ENCODE data around the gene FRMD4A. TPM values are rescaled to one million over a fixed set of nuclear protein-coding genes. Genes with fewer than 3 reads are reported as not detected.

The FRMD4A gene
- total and polyA plus RNA-seq, 7 donors = 2.9 to 9.1 (median 6.2) TPM

DNA sequence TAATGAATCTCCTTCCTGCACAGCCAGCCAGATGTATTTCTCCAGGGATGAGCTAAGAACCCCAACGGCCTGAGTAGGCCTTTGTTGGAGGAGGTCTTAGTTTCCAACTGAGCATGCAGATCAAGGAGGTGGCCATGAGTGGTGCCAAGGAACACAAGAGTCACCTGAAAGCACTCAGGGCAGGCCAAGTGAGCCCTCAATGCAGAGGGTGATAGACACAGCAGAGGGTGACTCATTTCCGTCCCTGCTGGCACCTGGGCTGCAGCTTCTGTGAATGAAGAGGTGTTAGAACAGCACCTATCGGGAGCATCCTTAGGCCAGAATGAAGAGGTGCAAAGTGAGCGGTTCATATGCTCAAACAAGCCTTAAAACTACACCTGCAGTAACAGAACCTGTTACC is 211.8 kb downstream of the FRMD4A start:
- H3K9me3 ChIP-seq = no peaks in the 10 kb centered on the region
- DNase-seq (no peak), ATAC-seq (no peak)
- no peak for TF ChIP-seq CTCF (IDR thresholded peaks at IDR 0.05)
- no peak overlapping the region for H3K27ac ChIP-seq
- H3K27me3 ChIP-seq (ENCODE audit: insufficient read depth in 3 of 3, low read length in 2 of 3) = no peaks in the 10 kb centered on the region
- H3K4me3 ChIP-seq = no peak overlapping the region
- intact Hi-C loops (cut with DNase I) = no loop called here
- no peaks in the 10 kb centered on the region for H3K36me3 ChIP-seq (ENCODE audit: insufficient read depth in 1 of 2, low read depth in 1 of 2)
- no peaks in the 10 kb centered on the region for H3K4me1 ChIP-seq
- 81 to 90% (median 85%) methylated on average over 4 of the region's 4 CpGs for whole genome bisulfite sequencing, 3 donors

GRCh38 chr10:14116837-14117236 is 213.9 kb downstream of the FRMD4A start:
- DNase-seq (no peak), ATAC-seq (no peak)
- TF ChIP-seq CTCF (IDR thresholded peaks at IDR 0.05) = no peak
- no peaks in the 10 kb centered on the region for H3K9me3 ChIP-seq
- no peaks in the 10 kb centered on the region for H3K4me1 ChIP-seq
- H3K27me3 ChIP-seq (ENCODE audit: insufficient read depth in 3 of 3, low read length in 2 of 3) = peaks cover 0 to 2% (median 0%) of the 10 kb centered on the region in 3 donors
- intact Hi-C loops (cut with DNase I) = no loop called here
- no peak overlapping the region for H3K4me3 ChIP-seq
- H3K36me3 ChIP-seq (ENCODE audit: insufficient read depth in 1 of 2, low read depth in 1 of 2) = no peaks in the 10 kb centered on the region
- no peak overlapping the region for H3K27ac ChIP-seq

DNA sequence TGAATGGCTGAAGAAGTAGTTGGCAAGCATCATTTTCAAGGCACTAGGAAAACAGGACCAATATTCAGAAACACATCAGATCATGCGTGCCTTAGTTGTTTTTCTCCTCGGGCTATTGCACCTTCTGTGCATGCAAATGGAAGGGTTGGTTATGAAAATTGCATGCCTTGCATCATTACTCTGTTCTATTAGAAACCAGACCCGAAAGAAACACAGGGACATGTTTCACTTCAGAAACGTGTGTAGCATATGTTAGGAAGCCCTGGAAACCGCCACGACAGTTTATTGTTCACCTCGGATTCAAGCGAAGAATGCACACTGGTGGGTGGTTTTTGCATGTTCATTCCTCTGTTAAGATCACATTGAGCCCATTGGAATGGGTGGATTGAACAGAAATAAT is 214.7 kb downstream of the FRMD4A start:
- H3K27ac ChIP-seq = no peak overlapping the region
- no peak for ATAC-seq
- H3K36me3 ChIP-seq (ENCODE audit: insufficient read depth in 1 of 2, low read depth in 1 of 2) = no peaks in the 10 kb centered on the region
- no peak for TF ChIP-seq CTCF (IDR thresholded peaks at IDR 0.05)
- no peaks in the 10 kb centered on the region for H3K9me3 ChIP-seq
- intact Hi-C loops (cut with DNase I) = no loop called here
- no peaks in the 10 kb centered on the region for H3K4me1 ChIP-seq
- 89 to 92% (median 90%) methylated on average over 8 of the region's 8 CpGs for WGBS, 3 donors
- DNase-seq = no peak
- H3K4me3 ChIP-seq = no peak overlapping the region
- H3K27me3 ChIP-seq (ENCODE audit: insufficient read depth in 3 of 3, low read length in 2 of 3) = peaks cover 0 to 2% (median 0%) of the 10 kb centered on the region in 3 donors

DNA sequence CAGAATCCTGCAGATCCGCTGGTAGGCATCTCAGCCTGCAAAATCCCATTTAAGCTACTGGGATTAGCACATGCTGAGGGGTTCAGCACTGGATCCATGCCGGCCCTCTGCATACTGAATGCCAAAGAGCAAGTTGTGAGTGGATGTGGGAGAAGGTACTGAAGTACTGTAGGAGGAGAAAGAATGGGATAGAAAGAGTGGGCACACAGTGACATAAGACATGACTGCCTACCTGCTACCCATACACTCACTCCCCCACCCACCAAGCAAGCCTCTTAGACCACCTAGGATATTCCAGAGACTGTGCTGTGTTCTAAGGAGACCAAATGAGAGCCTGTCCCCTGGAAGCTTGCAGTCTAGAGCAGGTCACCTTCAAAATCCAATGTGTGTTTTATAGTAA is 215.9 kb downstream of the FRMD4A start:
- no peaks in the 10 kb centered on the region for H3K36me3 ChIP-seq (ENCODE audit: insufficient read depth in 1 of 2, low read depth in 1 of 2)
- ATAC-seq (no peak), DNase-seq (no peak)
- no peak overlapping the region for H3K27ac ChIP-seq
- no peak overlapping the region for H3K4me3 ChIP-seq
- no peaks in the 10 kb centered on the region for H3K9me3 ChIP-seq
- TF ChIP-seq CTCF (IDR thresholded peaks at IDR 0.05) = no peak
- H3K4me1 ChIP-seq = no peaks in the 10 kb centered on the region
- WGBS, 3 donors = 64 to 69% (median 69%) methylated on average over 2 of the region's 2 CpGs
- intact Hi-C loops (cut with DNase I) = no loop called here
- H3K27me3 ChIP-seq (ENCODE audit: insufficient read depth in 3 of 3, low read length in 2 of 3) = peaks cover 0 to 2% (median 0%) of the 10 kb centered on the region in 3 donors

DNA sequence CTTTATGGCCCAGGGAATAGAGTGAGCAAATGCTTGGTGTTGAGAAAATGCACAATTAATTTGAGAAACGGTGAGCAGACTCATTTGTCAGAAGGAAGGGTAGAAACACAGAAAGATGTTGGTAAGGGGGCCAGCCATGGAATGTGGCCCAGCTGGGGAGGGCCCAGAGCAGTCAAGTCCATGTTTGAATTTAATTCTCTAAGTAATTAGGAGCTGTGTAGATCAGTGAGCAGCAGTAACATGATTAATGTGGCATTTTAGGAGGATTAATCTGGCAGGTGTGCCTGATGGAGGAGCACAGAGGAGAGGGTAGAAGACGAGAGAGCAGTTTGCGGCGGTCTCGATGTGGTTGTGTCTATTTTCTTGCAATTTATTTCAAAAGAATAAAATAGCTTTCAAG is 218.7 kb downstream of the FRMD4A start:
- no peak for TF ChIP-seq CTCF (IDR thresholded peaks at IDR 0.05)
- H3K36me3 ChIP-seq (ENCODE audit: insufficient read depth in 1 of 2, low read depth in 1 of 2) = no peaks in the 10 kb centered on the region
- H3K27me3 ChIP-seq (ENCODE audit: insufficient read depth in 3 of 3, low read length in 2 of 3) = peaks cover 0 to 2% (median 0%) of the 10 kb centered on the region in 3 donors
- 85 to 86% (median 86%) methylated on average over 5 of the region's 5 CpGs for WGBS, 3 donors
- DNase-seq (no peak), ATAC-seq (no peak)
- intact Hi-C loops (cut with DNase I) = no loop called here
- no peaks in the 10 kb centered on the region for H3K4me1 ChIP-seq
- H3K27ac ChIP-seq = no peak overlapping the region
- H3K4me3 ChIP-seq = no peak overlapping the region
- H3K9me3 ChIP-seq = peaks cover 3% of the 10 kb centered on the region

All from psoas muscle (tissue), 8 donors.